DOHH2 (cell line): ENCODE measurements around the gene RBM33.

Source experiments
- H3F3A ChIP-seq: fragments of 200-600 bp; sonication (generic), shearing (Covaris generic); 2 replicates; pipeline ENCODE4 v1.6.0; 2016; ENCODE audit warnings: antibody characterized with exemption, mild to moderate bottlenecking; ENCODE audit not compliant: control insufficient read depth, insufficient read depth
- H3K27ac ChIP-seq: fragments of 200-600 bp; sonication (generic); 2 replicates; pipeline ENCODE4 v1.5.1; 2014; ENCODE audit warnings: low read depth, mild to moderate bottlenecking, low read length, moderate library complexity
- H3K27me3 ChIP-seq: fragments of 200-600 bp; sonication (generic); 2 replicates; pipeline ENCODE4 v1.6.1; 2014; ENCODE audit warnings: mild to moderate bottlenecking, low read length, mixed read lengths; ENCODE audit not compliant: control insufficient read depth
- H3K36me3 ChIP-seq: fragments of 200-600 bp; sonication (generic); 2 replicates; pipeline ENCODE4 v1.6.1; 2014; ENCODE audit warnings: mild to moderate bottlenecking, low read length, moderate library complexity, mixed read lengths; ENCODE audit not compliant: control insufficient read depth
- H3K4me1 ChIP-seq: fragments of 200-600 bp; sonication (generic); 2 replicates; pipeline ENCODE4 v1.6.1; 2014; ENCODE audit warnings: mild to moderate bottlenecking, low read length, mixed read lengths; ENCODE audit not compliant: control insufficient read depth
- H3K4me2 ChIP-seq: fragments of 200-600 bp; sonication (generic); 2 replicates; pipeline ENCODE4 v1.6.0; 2014; ENCODE audit warnings: mild to moderate bottlenecking, low read length, moderate library complexity
- H3K4me3 ChIP-seq: fragments of 200-600 bp; sonication (generic); 2 replicates; pipeline ENCODE4 v1.5.1; 2014; ENCODE audit warnings: mild to moderate bottlenecking, low read length, mixed read lengths
- H3K79me2 ChIP-seq: fragments of 200-600 bp; sonication (generic); 2 replicates; pipeline ENCODE4 v1.6.1; 2014; ENCODE audit warnings: mild to moderate bottlenecking, low read length, mixed read lengths; ENCODE audit not compliant: control insufficient read depth
- H3K9me2 ChIP-seq: fragments of 200-600 bp; sonication (generic); replicated peaks from 2 replicates; pipeline ENCODE4 v1.6.1; 2014; ENCODE audit warnings: mild to moderate bottlenecking, low read length, mixed read lengths; ENCODE audit not compliant: control insufficient read depth
- H3K9me3 ChIP-seq: fragments of 200-600 bp; sonication (generic); 2 replicates; pipeline ENCODE4 v1.6.1; 2014; ENCODE audit warnings: antibody characterized with exemption, low read length, mixed read lengths; ENCODE audit not compliant: control insufficient read depth, insufficient read depth
- H4K20me1 ChIP-seq: fragments of 200-600 bp; sonication (generic); 2 replicates; pipeline ENCODE4 v1.6.0; 2014; ENCODE audit warnings: low read depth, mild to moderate bottlenecking, antibody characterized with exemption, low read length, moderate library complexity; ENCODE audit not compliant: control insufficient read depth, insufficient read depth
- CTCF ChIP-seq: fragments of 200-600 bp; sonication (generic); IDR thresholded peaks from one replicate; pipeline ENCODE4 v1.5.1; 2014; ENCODE audit warnings: antibody characterized with exemption, mild to moderate bottlenecking, low read depth, low read length; ENCODE audit not compliant: poor library complexity, severe bottlenecking
- EZH2phosphoT487 ChIP-seq: fragments of 200-600 bp; sonication (generic); IDR thresholded peaks from 2 replicates; pipeline ENCODE4 v1.6.1; 2017; ENCODE audit warnings: borderline replicate concordance, mild to moderate bottlenecking, antibody characterized with exemption, low read length, moderate library complexity, mixed read lengths

RBM33 gene

GRCh38 chr7:155795951-155796350, 151.5 kb downstream of the RBM33 start:
- Histone ChIP-seq H3K9me2 (no peaks in the 10 kb centered on the region), H3K9me3 (peaks cover 10% of the 10 kb centered on the region; the same call in 1 of the 2 replicates), H3K79me2 (no peaks in the 10 kb centered on the region), H3K27ac (no peak overlapping the region), H3K4me3 (no peak overlapping the region), H4K20me1 (0 out of 2 replicates have a peak, but pooled peaks cover 3% of the 10 kb centered on the region), H3K4me1 (peaks cover 26% of the 10 kb centered on the region), H3K27me3 (peaks cover 7% of the 10 kb centered on the region), H3F3A (no peaks in the 10 kb centered on the region; the same call in 1 of the 2 replicates), H3K36me3 (no peaks in the 10 kb centered on the region), H3K4me2 (no peak overlapping the region)
- TF ChIP-seq EZH2phosphoT487 (no peak), CTCF (no peak)

GRCh38 chr7:155796381-155797261, 152.2 kb downstream of the RBM33 start:
- TF ChIP-seq CTCF (peak; percentile 67), EZH2phosphoT487 (no peak)
- Histone ChIP-seq H3K4me2 (no peak overlapping the region), H4K20me1 (0 out of 2 replicates have a peak, but pooled peaks cover 3% of the 10 kb centered on the region), H3K9me2 (no peaks in the 10 kb centered on the region), H3K9me3 (peaks cover 10% of the 10 kb centered on the region; the same call in 1 of the 2 replicates), H3K36me3 (no peaks in the 10 kb centered on the region), H3K79me2 (no peaks in the 10 kb centered on the region), H3K4me1 (peaks cover 26% of the 10 kb centered on the region), H3K27me3 (peaks cover 14% of the 10 kb centered on the region), H3K27ac (no peak overlapping the region), H3K4me3 (no peak overlapping the region), H3F3A (0 out of 2 replicates have a peak, but pooled peaks cover 2% of the 10 kb centered on the region)

GRCh38 chr7:155797262-155798250, 153.1 kb downstream of the RBM33 start:
- 0 out of 2 replicates have a peak, but pooled peaks cover 3% of the 10 kb centered on the region for H4K20me1 ChIP-seq
- H3F3A ChIP-seq: peaks cover 7% of the 10 kb centered on the region; the same call in 1 of the 2 replicates
- H3K27me3 ChIP-seq: peaks cover 14% of the 10 kb centered on the region
- H3K4me3 ChIP-seq: peak overlapping the region; percentile 46; the same call in 1 of the 2 replicates
- H3K4me2 ChIP-seq: peak overlapping the region; percentile 71
- H3K9me3 ChIP-seq: peaks cover 10% of the 10 kb centered on the region; the same call in 1 of the 2 replicates
- H3K4me1 ChIP-seq: peaks cover 26% of the 10 kb centered on the region
- no peak for TF ChIP-seq EZH2phosphoT487
- no peaks in the 10 kb centered on the region for H3K79me2 ChIP-seq
- H3K27ac ChIP-seq: peak overlapping the region; percentile 57
- H3K36me3 ChIP-seq: no peaks in the 10 kb centered on the region
- no peaks in the 10 kb centered on the region for H3K9me2 ChIP-seq
